Fibroblast of the aortic adventitia (primary cell): Measurements from ENCODE around the gene ANKRD52. TPM values are rescaled to one million over a fixed set of nuclear protein-coding genes. Genes with fewer than 3 reads are reported as not detected.
"Not testable (repeated sequence)": the region's sequence is repeated elsewhere in the genome, so short reads cannot be mapped to it uniquely, and the experiment has no call there.

Experiments
- DNase-seq: peaks from one replicate; pipeline ENCODE4 v3.0.0-alpha.2; 2010; ENCODE audit warnings: low read depth
- H3K4me3 ChIP-seq: 2 replicates; pipeline ENCODE4 v1.5.1; 2011; ENCODE audit warnings: low read depth, mild to moderate bottlenecking, control low read depth, low read length, moderate library complexity
- CTCF ChIP-seq: IDR thresholded peaks from 2 replicates; pipeline ENCODE4 v1.5.1; 2011; ENCODE audit warnings: mild to moderate bottlenecking, low read length, control low read depth, inconsistent platforms; ENCODE audit not compliant: insufficient read depth
- total RNA-seq: library from RNA; depleted of rRNA; stranded (reverse); fragments of >200 nt; gene quantifications from 2 replicates; pipeline ENCODE4 v1.2.3, GENCODE V29; 2012; ENCODE audit warnings: low replicate concordance

The ANKRD52 gene
- total RNA-seq, 1 donor = 20.0 TPM

DNA sequence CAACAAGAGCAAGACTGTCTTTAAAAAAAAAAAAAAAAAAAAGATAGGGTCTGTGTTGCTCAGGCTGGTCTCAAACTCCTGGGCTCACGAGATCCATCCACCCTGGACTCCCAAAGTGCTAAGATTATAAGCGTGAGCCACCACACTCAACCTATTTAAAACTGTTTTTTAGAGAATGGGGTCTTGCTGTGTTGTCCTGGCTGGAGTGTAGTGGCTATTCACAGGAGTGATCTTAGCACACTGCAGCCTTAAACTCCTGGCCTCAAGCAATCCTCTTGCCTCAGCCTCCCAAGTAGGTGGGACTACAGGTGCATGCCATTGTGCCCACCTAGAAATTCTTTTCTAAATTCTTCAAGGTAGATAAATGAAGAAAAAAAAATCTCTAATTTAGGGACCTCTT is 16.1 kb upstream of the ANKRD52 start:
- no peak for DNase-seq
- H3K4me3 ChIP-seq = no peak overlapping the region
- no peak for TF ChIP-seq CTCF

- H3K4me3 ChIP-seq, DNase-seq: not testable (repeated sequence)
These were observed 14.3 kb upstream of the ANKRD52 start for GRCh38 chr12:56272468-56272867.

- DNase-seq = peak; percentile 34
- no peak overlapping the region for H3K4me3 ChIP-seq
- peak; percentile 55 for TF ChIP-seq CTCF
These were observed 12.8 kb upstream of the ANKRD52 start for GRCh38 chr12:56271031-56271430.

DNA sequence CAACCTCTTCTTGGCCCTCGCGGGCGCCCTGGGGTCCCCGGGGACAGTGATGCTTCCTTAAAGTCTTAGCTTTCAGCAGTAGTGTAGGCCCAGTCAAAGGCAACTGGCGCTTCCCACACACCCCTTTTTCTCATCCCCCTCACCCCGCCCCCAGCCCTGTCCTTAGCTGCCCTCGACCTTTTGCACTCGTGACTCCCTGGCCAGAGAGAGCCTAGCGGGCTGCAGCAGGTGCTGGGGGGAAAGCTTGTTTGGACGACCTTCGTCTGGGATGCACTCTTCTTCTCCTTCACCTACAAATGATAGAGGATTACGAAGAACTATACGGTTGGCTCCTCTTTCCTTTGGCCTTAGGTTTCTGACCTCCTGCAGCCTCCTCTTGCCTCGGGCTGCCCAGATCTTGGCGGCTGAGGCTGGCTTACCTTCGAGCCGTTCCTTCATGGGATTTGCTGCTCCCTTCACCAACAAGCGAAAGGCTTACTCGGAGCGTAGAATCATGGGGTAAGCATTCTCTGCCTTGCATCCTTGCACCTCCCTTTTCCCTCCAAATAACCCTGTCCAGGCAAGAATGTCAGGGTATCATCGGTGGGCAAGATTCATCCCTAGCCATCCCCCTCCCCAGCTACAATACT is 9.4 kb upstream of the ANKRD52 start:
- peak overlapping the region; percentile 83 for H3K4me3 ChIP-seq
- TF ChIP-seq CTCF = no peak
- DNase-seq = peak; percentile 14

GRCh38 chr12:56266693-56267442 is 8.7 kb upstream of the ANKRD52 start, which contains the start of gene COQ10A:
Gene COQ10A, plus strand, starts transcription at chr12:56266942. Its CDS starts 177 bp downstream, at chr12:56267119.
- H3K4me3 ChIP-seq = peak within 1 kb of the TSS; percentile 83
- TF ChIP-seq CTCF = peak; percentile 80
- peak; percentile 83 for DNase-seq

GRCh38 chr12:56266068-56266692 is 8.0 kb upstream of the ANKRD52 start:
- not testable (repeated sequence) for DNase-seq
- H3K4me3 ChIP-seq = peak overlapping the region; percentile 83

- not testable (repeated sequence) for H3K4me3 ChIP-seq, DNase-seq
These were observed 4.8 kb upstream of the ANKRD52 start for GRCh38 chr12:56262955-56263354.

- no peak for TF ChIP-seq CTCF
- H3K4me3 ChIP-seq = no peak overlapping the region
- DNase-seq = peak; percentile 65
These were observed 3.5 kb upstream of the ANKRD52 start for GRCh38 chr12:56261503-56262232.
